ENCODE measurements around the gene RASGRP4.

DNA sequence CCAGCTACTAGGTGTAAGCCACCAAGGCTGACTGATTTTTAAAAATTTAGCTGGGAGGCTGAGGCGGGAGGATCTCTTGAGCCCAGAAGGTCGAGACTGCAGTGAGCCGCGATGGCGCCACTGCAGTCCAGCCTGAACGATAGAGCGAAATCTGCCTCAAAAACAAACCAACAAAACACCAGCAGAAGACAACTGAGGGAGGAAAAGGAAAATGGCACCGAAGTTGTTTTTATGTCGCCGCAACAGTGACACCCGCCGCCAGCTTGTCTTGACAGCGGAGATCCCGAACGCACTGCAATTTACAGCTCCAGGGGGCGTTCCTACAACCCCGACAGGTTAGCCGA is 23.4 kb downstream of the RASGRP4 start:
- TF ChIP-seq GATA2 (IDR thresholded peaks at IDR 0.05; ENCODE audit: low read depth, low read length) (no peak), GATA3 (IDR thresholded peaks at IDR 0.05; ENCODE audit: low read depth, low read length) (no peak)
